CD14-positive monocyte (primary cell): ENCODE measurements around the gene FAM13C. TPM values are rescaled to one million over a fixed set of nuclear protein-coding genes. Genes with fewer than 3 reads are reported as not detected.

Experiments
- DNase-seq, 3 donors: peaks; one replicate each; pipeline ENCODE4 v3.0.0-alpha.2; 2011 to 2022
- H2AFZ ChIP-seq: 2 replicates; pipeline ENCODE4 v1.6.0; 2012; ENCODE audit warnings: mild to moderate bottlenecking, low read depth, low read length, inconsistent platforms; ENCODE audit not compliant: insufficient read depth, poor library complexity, severe bottlenecking
- H3K27ac ChIP-seq, 2 donors: 1 replicate in 1 of 2; 2 replicates in 1 of 2; pipeline ENCODE4 v1.5.1; 2012 to 2013; ENCODE audit warnings: low read length in 2 of 2, control low read depth in 1 of 2, inconsistent platforms in 1 of 2, low read depth in 1 of 2, mild to moderate bottlenecking in 1 of 2
- H3K27me3 ChIP-seq, 2 donors: one replicate each; pipeline versions ENCODE4 v1.6.0 to v1.6.1; 2011 to 2013; ENCODE audit warnings: low read length in 2 of 2; ENCODE audit not compliant: control insufficient read depth in 2 of 2, insufficient read depth in 2 of 2
- H3K36me3 ChIP-seq, 2 donors: replicated peaks in 1 of 2; 1 replicate in 1 of 2; 2 replicates in 1 of 2; pipeline versions ENCODE4 v1.5.1 to v1.6.1; 2012 to 2013; ENCODE audit warnings: low read length in 2 of 2, control low read depth in 1 of 2, inconsistent platforms in 1 of 2, mild to moderate bottlenecking in 1 of 2; ENCODE audit not compliant: insufficient read depth in 2 of 2, control insufficient read depth in 1 of 2
- H3K4me1 ChIP-seq, 2 donors: 1 replicate in 1 of 2; 2 replicates in 1 of 2; pipeline versions ENCODE4 v1.5.1 to v1.6.1; 2012 to 2013; ENCODE audit warnings: low read length in 2 of 2, control low read depth in 1 of 2, inconsistent platforms in 1 of 2, mild to moderate bottlenecking in 1 of 2, moderate library complexity in 1 of 2; ENCODE audit not compliant: insufficient read depth in 2 of 2, control insufficient read depth in 1 of 2
- H3K4me2 ChIP-seq: replicated peaks from 2 replicates; pipeline ENCODE3; 2012; ENCODE audit warnings: low read length, moderate library complexity, mild to moderate bottlenecking; ENCODE audit not compliant: poor library complexity, severe bottlenecking; ENCODE audit errors: extremely low read depth
- H3K4me3 ChIP-seq, 3 experiments: fragments of 200-600 bp in 1 of 3; sonication (generic) in 1 of 3; replicated peaks in 1 of 3; 1 replicate in 2 of 3; 2 replicates in 1 of 3; pipeline ENCODE4 v1.5.1; 2011 to 2013; ENCODE audit warnings: low read length in 3 of 3, mild to moderate bottlenecking in 3 of 3, control low read depth in 2 of 3, low read depth in 2 of 3, inconsistent platforms in 1 of 3, moderate library complexity in 1 of 3
- H3K79me2 ChIP-seq: 2 replicates; pipeline ENCODE4 v1.6.0; 2012; ENCODE audit warnings: mild to moderate bottlenecking, control low read depth, inconsistent platforms, low read length, moderate library complexity; ENCODE audit not compliant: insufficient read depth
- H3K9ac ChIP-seq: 2 replicates; pipeline ENCODE4 v1.6.0; 2017; ENCODE audit warnings: low read length, mild to moderate bottlenecking; ENCODE audit not compliant: insufficient read depth, poor library complexity, severe bottlenecking
- H3K9me3 ChIP-seq, 2 donors: replicated peaks in 1 of 2; 1 replicate in 1 of 2; 2 replicates in 1 of 2; pipeline versions ENCODE4 v1.5.1 to v1.6.1; 2012 to 2013; ENCODE audit warnings: low read length in 2 of 2, control low read depth in 1 of 2; ENCODE audit not compliant: control insufficient read depth in 1 of 2, insufficient read depth in 1 of 2
- H4K20me1 ChIP-seq: 2 replicates; pipeline ENCODE4 v1.6.0; 2012; ENCODE audit warnings: mild to moderate bottlenecking, low read length, control low read depth, moderate library complexity; ENCODE audit not compliant: insufficient read depth
- H3K27ac Mint-ChIP-seq, 7 donors: one replicate each; pipeline ENCODE4 v1.8.0; 2020; ENCODE audit warnings: mild to moderate bottlenecking in 7 of 7, mixed read lengths in 7 of 7, moderate library complexity in 6 of 7, inconsistent platforms in 2 of 7
- H3K27me3 Mint-ChIP-seq, 3 donors: one replicate each; pipeline ENCODE4 v1.8.0; 2021 to 2022; ENCODE audit warnings: low read depth in 3 of 3, mild to moderate bottlenecking in 3 of 3, mixed read lengths in 3 of 3, moderate library complexity in 3 of 3, inconsistent platforms in 1 of 3
- H3K36me3 Mint-ChIP-seq, 2 donors: one replicate each; pipeline ENCODE4 v1.8.0; 2020; ENCODE audit warnings: mixed read lengths in 2 of 2, inconsistent platforms in 1 of 2, mild to moderate bottlenecking in 1 of 2
- H3K4me1 Mint-ChIP-seq: one replicate; pipeline ENCODE4 v1.8.0; 2020; ENCODE audit warnings: mild to moderate bottlenecking, mixed read lengths
- H3K4me3 Mint-ChIP-seq, 2 donors: one replicate each; pipeline ENCODE4 v1.8.0; 2020; ENCODE audit warnings: mild to moderate bottlenecking in 2 of 2, mixed read lengths in 2 of 2, moderate library complexity in 1 of 2
- H3K9me3 Mint-ChIP-seq, 7 donors: one replicate each; pipeline ENCODE4 v1.8.0; 2020 to 2022; ENCODE audit warnings: mixed read lengths in 7 of 7, mild to moderate bottlenecking in 6 of 7, moderate library complexity in 6 of 7, inconsistent platforms in 2 of 7
- CTCF ChIP-seq: fragments of 200-600 bp; IDR thresholded peaks from one replicate; pipeline ENCODE4 v1.8.0; 2022; ENCODE audit warnings: antibody characterized with exemption, mild to moderate bottlenecking
- WGBS: methylation state at CpG from one replicate; pipeline ENCODE4 v1.1.5; 2013; ENCODE audit warnings: missing lambda C conversion rate; ENCODE audit not compliant: insufficient coverage; 5-methylcytosine and 5-hydroxymethylcytosine counted together
- intact Hi-C, 2 donors: fragments of 100-400 bp; cut with micrococcal nuclease; formaldehyde crosslinking; loops; one replicate each; pipeline versions ENCODE4 v1.15.0 to v1.15.1; 2023
- polyA plus RNA-seq, 3 donors: library from polyadenylated mRNA; depleted of rRNA in 1 of 3; unstranded in 2 of 3; stranded (reverse) in 1 of 3; fragments of 300-500 nt in 2 of 3; fragments of >200 nt in 1 of 3; fragmentation: Illumina TruSeq in 2 of 3; gene quantifications; 1 replicate in 2 of 3; 2 replicates in 1 of 3; pipeline ENCODE4 v1.2.3, GENCODE V29; 2012 to 2021

FAM13C gene
- polyA plus RNA-seq, 3 donors = not detected

DNA sequence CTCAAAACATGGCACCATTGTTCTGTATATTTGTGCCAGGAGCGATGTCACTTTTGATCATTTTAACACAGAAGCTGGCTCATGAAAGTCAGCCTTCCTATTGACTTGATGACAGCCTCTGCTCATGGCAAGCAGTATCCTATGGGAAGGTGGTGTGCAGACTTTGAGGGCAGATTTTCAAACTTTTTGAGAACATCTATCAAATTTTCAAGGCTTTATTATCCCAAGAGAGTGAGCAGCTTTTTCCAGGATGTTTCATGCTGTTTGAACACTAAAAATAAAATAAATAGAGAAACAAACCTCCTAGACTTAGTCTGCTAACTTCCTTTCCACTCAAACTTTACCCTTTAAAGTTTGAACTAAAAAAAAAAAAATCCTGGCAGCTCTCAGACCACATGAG is 20.3 kb downstream of the FAM13C start:
- Histone ChIP-seq H3K4me1 (no peaks in the 10 kb centered on the region), H4K20me1 (no peaks in the 10 kb centered on the region), H3K9ac (no peak overlapping the region), H3K27ac (no peak overlapping the region), H3K4me3 (no peak overlapping the region), H3K4me2 (no peak overlapping the region), H3K79me2 (no peaks in the 10 kb centered on the region), H3K27me3 (no peaks in the 10 kb centered on the region), H3K36me3 (no peaks in the 10 kb centered on the region), H3K9me3 (no peaks in the 10 kb centered on the region), H2AFZ (no peak overlapping the region)
- no CpG with 5 or more reads among the region's 1 CpG for WGBS
- no peak for DNase-seq
- intact Hi-C loops = no loop called here
- Mint-ChIP-seq H3K36me3 (no peaks in the 10 kb centered on the region), H3K27me3 (no peaks in the 10 kb centered on the region), H3K4me1 (no peaks in the 10 kb centered on the region), H3K9me3 (peaks cover 0 to 15% (median 6%) of the 10 kb centered on the region in 7 donors), H3K4me3 (no peak overlapping the region), H3K27ac (no peak overlapping the region)
- TF ChIP-seq CTCF = no peak

- Histone ChIP-seq H4K20me1 (no peaks in the 10 kb centered on the region), H3K27ac (no peak overlapping the region), H3K36me3 (no peaks in the 10 kb centered on the region), H3K79me2 (no peaks in the 10 kb centered on the region), H2AFZ (no peak overlapping the region), H3K9me3 (no peaks in the 10 kb centered on the region), H3K27me3 (no peaks in the 10 kb centered on the region), H3K9ac (no peak overlapping the region), H3K4me1 (no peaks in the 10 kb centered on the region), H3K4me3 (no peak overlapping the region), H3K4me2 (no peak overlapping the region)
- Mint-ChIP-seq H3K27ac (no peak overlapping the region), H3K9me3 (peaks cover 0 to 12% (median 5%) of the 10 kb centered on the region in 7 donors), H3K36me3 (no peaks in the 10 kb centered on the region), H3K4me3 (no peak overlapping the region), H3K4me1 (no peaks in the 10 kb centered on the region), H3K27me3 (no peaks in the 10 kb centered on the region)
- intact Hi-C loops = no loop called here
- no CpG with 5 or more reads among the region's 1 CpG for WGBS
- no peak for TF ChIP-seq CTCF
- DNase-seq = no peak
Measured at GRCh38 chr10:59340285-59340684, 22.1 kb downstream of the FAM13C start.
